Measurements from ENCODE around the gene MMP28.

MMP28 gene

DNA sequence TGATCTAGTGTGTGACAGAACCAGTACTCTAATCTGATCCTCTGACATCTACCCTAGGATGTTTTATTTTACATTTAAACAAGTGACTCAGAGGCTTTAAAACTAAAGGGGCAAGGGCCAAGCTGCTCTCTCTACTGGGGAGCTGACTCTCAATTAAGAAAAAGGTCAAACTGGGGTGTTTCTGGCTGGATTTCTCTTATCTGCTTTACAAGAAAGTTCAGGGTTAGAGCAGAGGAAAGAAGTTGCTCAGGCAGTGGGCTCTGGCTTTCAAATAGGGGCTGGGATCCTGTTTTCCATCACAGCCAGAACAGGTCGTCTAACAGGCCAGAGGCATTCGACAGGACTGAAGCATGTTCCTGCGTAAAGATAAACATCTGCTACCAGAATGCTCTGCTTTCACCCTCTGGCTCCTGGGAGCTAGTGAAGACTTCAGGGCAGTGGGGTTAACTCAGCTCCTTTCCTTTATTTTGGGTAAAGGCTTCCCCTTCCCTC lies 8.5 kb downstream of the MMP28 start:
- Histone ChIP-seq H3K4me2 (ENCODE audit: low read depth, low read length) (no peak overlapping the region), H3K4me3 (ENCODE audit: low read length) (no peak overlapping the region), H2AFZ (ENCODE audit: low read length) (no peak overlapping the region), H4K20me1 (ENCODE audit: insufficient read depth, low read length) (no peaks in the 10 kb centered on the region), H3F3A (ENCODE audit: insufficient read depth, low read length) (no peaks in the 10 kb centered on the region), H3K4me1 (ENCODE audit: low read length) (no peaks in the 10 kb centered on the region), H3K27me3 (replicated peaks; ENCODE audit: insufficient read depth, low read length) (0 out of 2 replicates have a peak, but pooled peaks cover 6% of the 10 kb centered on the region), H3K79me2 (ENCODE audit: low read length) (no peaks in the 10 kb centered on the region), H3K9ac (ENCODE audit: low read length) (no peak overlapping the region), H3K27ac (ENCODE audit: low read length) (no peak overlapping the region), H3K9me2 (replicated peaks; ENCODE audit: insufficient read depth, low read length) (no peaks in the 10 kb centered on the region), H3K9me3 (replicated peaks; ENCODE audit: insufficient read depth, low read length) (no peaks in the 10 kb centered on the region), H3K36me3 (replicated peaks; ENCODE audit: insufficient read depth, low read length) (no peaks in the 10 kb centered on the region)
- TF ChIP-seq EZH2 (optimal IDR thresholded peaks at IDR 0.05; ENCODE audit: low read depth, low read length): no peak
- TF ChIP-seq, protein P1, sequence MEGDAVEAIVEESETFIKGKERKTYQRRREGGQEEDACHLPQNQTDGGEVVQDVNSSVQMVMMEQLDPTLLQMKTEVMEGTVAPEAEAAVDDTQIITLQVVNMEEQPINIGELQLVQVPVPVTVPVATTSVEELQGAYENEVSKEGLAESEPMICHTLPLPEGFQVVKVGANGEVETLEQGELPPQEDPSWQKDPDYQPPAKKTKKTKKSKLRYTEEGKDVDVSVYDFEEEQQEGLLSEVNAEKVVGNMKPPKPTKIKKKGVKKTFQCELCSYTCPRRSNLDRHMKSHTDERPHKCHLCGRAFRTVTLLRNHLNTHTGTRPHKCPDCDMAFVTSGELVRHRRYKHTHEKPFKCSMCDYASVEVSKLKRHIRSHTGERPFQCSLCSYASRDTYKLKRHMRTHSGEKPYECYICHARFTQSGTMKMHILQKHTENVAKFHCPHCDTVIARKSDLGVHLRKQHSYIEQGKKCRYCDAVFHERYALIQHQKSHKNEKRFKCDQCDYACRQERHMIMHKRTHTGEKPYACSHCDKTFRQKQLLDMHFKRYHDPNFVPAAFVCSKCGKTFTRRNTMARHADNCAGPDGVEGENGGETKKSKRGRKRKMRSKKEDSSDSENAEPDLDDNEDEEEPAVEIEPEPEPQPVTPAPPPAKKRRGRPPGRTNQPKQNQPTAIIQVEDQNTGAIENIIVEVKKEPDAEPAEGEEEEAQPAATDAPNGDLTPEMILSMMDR (IDR thresholded peaks at IDR 0.05; ENCODE audit: low read length): no peak
- no peak for TF ChIP-seq EZH2phosphoT487 (IDR thresholded peaks at IDR 0.05; ENCODE audit: low read length)
- DNase-seq: no peak

DNA sequence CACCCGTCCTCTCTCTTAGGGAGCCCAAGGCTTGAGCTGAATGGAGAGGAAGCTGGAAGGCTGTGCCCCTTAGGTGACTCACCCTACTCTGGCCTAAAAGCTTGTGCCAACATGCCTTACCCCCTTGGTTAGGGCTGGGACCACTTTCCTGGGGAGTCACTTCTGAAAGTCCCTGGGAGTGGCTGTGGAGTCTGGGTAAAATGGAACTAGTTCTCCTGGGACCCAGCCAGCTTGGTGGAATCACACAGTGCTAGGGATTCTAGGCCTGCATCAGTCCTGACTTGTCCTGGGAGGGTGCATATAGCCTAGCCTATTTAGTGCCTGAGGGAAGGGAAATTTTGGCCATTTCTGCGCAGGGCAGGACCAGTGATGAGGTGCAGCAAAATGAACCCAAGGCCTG lies 10.5 kb downstream of the MMP28 start:
- DNase-seq: no peak
- H3K9me2 ChIP-seq (replicated peaks; ENCODE audit: insufficient read depth, low read length): no peaks in the 10 kb centered on the region
- H3F3A ChIP-seq (ENCODE audit: insufficient read depth, low read length): no peaks in the 10 kb centered on the region
- H3K4me1 ChIP-seq (ENCODE audit: low read length): no peaks in the 10 kb centered on the region
- H3K9ac ChIP-seq (ENCODE audit: low read length): no peak overlapping the region
- H3K27me3 ChIP-seq (replicated peaks; ENCODE audit: insufficient read depth, low read length): 0 out of 2 replicates have a peak, but pooled peaks cover 9% of the 10 kb centered on the region
- TF ChIP-seq EZH2phosphoT487 (IDR thresholded peaks at IDR 0.05; ENCODE audit: low read length) (no peak), EZH2 (optimal IDR thresholded peaks at IDR 0.05; ENCODE audit: low read depth, low read length) (no peak)
- TF ChIP-seq, protein P1 (IDR thresholded peaks at IDR 0.05; ENCODE audit: low read length): no peak
- no peak overlapping the region for H3K27ac ChIP-seq (ENCODE audit: low read length)
- H3K36me3 ChIP-seq (replicated peaks; ENCODE audit: insufficient read depth, low read length): no peaks in the 10 kb centered on the region
- no peaks in the 10 kb centered on the region for H3K9me3 ChIP-seq (replicated peaks; ENCODE audit: insufficient read depth, low read length)
- H3K4me2 ChIP-seq (ENCODE audit: low read depth, low read length): no peak overlapping the region
- no peak overlapping the region for H2AFZ ChIP-seq (ENCODE audit: low read length)
- H3K4me3 ChIP-seq (ENCODE audit: low read length): no peak overlapping the region
- no peaks in the 10 kb centered on the region for H4K20me1 ChIP-seq (ENCODE audit: insufficient read depth, low read length)
- no peaks in the 10 kb centered on the region for H3K79me2 ChIP-seq (ENCODE audit: low read length)

DNA sequence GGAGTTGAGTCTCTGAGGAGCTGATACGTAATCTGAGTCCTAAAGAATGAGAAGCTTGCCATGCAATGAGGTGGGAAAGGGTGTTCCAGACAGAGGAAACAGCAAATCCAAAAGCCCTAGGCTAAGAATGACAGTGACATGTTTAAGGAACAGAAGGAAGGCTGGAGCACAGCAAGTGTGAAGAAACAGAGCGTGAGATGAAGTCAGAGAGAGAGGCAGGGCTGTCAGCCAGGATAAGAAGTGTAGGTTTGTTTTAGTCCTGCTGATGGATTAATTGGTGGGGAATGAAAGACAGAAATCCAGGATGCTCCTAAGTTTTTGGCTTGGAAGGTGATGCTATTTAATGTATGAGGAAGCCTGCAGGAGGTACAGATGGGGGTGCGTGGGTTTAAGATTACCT lies 14.5 kb downstream of the MMP28 start:
- H3K9ac ChIP-seq (ENCODE audit: low read length): no peak overlapping the region
- no peaks in the 10 kb centered on the region for H3F3A ChIP-seq (ENCODE audit: insufficient read depth, low read length)
- H3K79me2 ChIP-seq (ENCODE audit: low read length): no peaks in the 10 kb centered on the region
- H3K4me1 ChIP-seq (ENCODE audit: low read length): no peaks in the 10 kb centered on the region
- no peak for DNase-seq
- no peak overlapping the region for H3K4me3 ChIP-seq (ENCODE audit: low read length)
- no peak overlapping the region for H3K27ac ChIP-seq (ENCODE audit: low read length)
- H3K36me3 ChIP-seq (replicated peaks; ENCODE audit: insufficient read depth, low read length): no peaks in the 10 kb centered on the region
- H3K4me2 ChIP-seq (ENCODE audit: low read depth, low read length): no peak overlapping the region
- H2AFZ ChIP-seq (ENCODE audit: low read length): no peak overlapping the region
- TF ChIP-seq, protein P1 (IDR thresholded peaks at IDR 0.05; ENCODE audit: low read length): no peak
- TF ChIP-seq EZH2phosphoT487 (IDR thresholded peaks at IDR 0.05; ENCODE audit: low read length): no peak
- TF ChIP-seq EZH2 (optimal IDR thresholded peaks at IDR 0.05; ENCODE audit: low read depth, low read length): no peak
- no peaks in the 10 kb centered on the region for H3K9me3 ChIP-seq (replicated peaks; ENCODE audit: insufficient read depth, low read length)
- no peaks in the 10 kb centered on the region; the same call in 1 of the 2 replicates for H4K20me1 ChIP-seq (ENCODE audit: insufficient read depth, low read length)
- H3K27me3 ChIP-seq (replicated peaks; ENCODE audit: insufficient read depth, low read length): peaks cover 14% of the 10 kb centered on the region; the same call in 1 of the 2 replicates
- no peaks in the 10 kb centered on the region for H3K9me2 ChIP-seq (replicated peaks; ENCODE audit: insufficient read depth, low read length)
